D721Med (cell line): ENCODE results near the gene TEC.

Experiments
- DNase-seq: peaks from one replicate; pipeline ENCODE4 v3.0.0; 2011; ENCODE audit warnings: low spot score; ENCODE audit not compliant: insufficient read length
- FAIRE-seq: peaks from 2 replicates; lab custom pipeline; 2011; peaks lifted over from hg19 to GRCh38; lab: Jason Lieb, UNC
- TF ChIP-seq, protein P1 (sequence below): IDR thresholded peaks from 2 replicates; pipeline ENCODE4 v1.5.1; 2012; ENCODE audit warnings: mild to moderate bottlenecking, control low read depth; ENCODE audit not compliant: insufficient read depth; ENCODE audit errors: missing control alignments

TEC gene

DNA sequence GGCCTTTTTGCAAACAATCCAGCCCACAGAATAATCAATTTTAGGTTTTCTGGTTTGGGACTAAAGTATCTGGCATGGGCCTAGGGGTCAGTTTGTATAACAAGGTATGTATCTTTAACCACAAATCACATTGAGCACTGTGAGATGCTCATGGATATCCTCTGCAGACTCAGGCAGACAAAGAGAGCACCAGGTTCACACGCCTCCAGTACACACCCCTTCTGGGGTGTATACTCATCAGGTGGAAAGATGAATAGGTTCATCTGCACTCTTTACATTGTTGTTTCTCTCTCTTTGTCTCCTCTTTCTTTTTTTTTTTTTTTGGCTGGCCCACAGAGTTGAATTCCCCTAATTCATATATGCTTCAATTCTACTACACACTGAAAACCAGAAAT is 21.1 kb downstream of the TEC start:
- DNase-seq (no peak), FAIRE-seq (no peak)
- TF ChIP-seq, protein P1, sequence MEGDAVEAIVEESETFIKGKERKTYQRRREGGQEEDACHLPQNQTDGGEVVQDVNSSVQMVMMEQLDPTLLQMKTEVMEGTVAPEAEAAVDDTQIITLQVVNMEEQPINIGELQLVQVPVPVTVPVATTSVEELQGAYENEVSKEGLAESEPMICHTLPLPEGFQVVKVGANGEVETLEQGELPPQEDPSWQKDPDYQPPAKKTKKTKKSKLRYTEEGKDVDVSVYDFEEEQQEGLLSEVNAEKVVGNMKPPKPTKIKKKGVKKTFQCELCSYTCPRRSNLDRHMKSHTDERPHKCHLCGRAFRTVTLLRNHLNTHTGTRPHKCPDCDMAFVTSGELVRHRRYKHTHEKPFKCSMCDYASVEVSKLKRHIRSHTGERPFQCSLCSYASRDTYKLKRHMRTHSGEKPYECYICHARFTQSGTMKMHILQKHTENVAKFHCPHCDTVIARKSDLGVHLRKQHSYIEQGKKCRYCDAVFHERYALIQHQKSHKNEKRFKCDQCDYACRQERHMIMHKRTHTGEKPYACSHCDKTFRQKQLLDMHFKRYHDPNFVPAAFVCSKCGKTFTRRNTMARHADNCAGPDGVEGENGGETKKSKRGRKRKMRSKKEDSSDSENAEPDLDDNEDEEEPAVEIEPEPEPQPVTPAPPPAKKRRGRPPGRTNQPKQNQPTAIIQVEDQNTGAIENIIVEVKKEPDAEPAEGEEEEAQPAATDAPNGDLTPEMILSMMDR, result no peak

DNA sequence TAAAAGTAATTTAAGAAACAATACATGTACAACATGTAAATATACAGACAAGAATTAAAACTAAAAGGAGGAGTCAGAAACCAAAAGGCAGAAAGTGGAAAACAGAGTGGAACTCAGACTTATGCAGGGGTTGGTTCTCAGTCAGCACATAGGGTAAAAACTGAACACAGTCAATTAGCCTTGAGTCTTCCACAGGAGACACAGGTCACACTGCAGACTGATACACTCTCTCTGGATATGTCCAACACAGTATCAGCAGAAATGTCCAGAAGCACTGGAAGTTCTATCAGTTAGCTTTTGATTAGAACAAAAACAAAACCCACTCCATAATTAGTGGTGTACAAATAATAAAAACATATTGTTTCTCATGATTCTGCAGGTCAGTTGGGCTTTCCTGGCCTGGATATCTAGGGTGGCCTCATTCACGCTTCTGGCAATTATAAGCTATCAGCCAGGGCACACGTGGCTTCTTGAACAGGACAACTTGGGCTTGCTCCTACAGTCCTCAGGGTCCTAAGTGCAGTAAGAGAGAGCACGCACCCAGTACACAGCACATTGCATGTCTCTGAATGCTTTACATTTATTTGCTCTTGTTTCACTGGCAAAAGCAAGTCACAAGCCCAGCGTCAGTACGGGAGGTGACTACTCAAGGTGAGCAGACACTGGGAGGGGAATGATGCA is 21.6 kb downstream of the TEC start:
- DNase-seq (no peak), FAIRE-seq (no peak)
- TF ChIP-seq, protein P1, result no peak

- FAIRE-seq (no peak), DNase-seq (no peak)
Observed at GRCh38 chr4:48247142-48247877, 22.3 kb downstream of the TEC start.

GRCh38 chr4:48244665-48245064 is 25.0 kb downstream of the TEC start:
- TF ChIP-seq, protein P1, result no peak
- no peak for FAIRE-seq
- no peak for DNase-seq

More at GRCh38 chr4:48247142-48247877, 22.3 kb downstream of the TEC start:
- TF ChIP-seq, protein P1, result no peak

DNA sequence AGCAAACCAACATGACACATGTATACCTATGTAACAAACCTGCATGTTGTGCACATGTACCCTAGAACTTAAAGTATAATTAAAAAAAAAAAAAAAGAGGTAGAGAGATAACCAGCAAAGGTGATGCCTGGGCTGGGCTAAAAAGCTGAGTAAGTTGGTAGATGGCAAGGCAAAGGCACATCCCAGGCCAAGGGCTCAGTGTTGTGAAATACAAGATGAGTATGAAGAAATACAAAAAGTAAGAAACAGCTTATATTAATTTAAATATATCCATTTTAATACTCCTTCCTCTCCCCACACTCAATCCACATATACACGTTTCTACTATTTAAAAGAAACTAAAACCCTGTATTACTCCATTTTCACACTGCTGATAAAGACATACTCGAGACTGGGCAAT is 25.8 kb downstream of the TEC start:
- FAIRE-seq, result no peak
- TF ChIP-seq, protein P1, result no peak
- no peak for DNase-seq

DNA sequence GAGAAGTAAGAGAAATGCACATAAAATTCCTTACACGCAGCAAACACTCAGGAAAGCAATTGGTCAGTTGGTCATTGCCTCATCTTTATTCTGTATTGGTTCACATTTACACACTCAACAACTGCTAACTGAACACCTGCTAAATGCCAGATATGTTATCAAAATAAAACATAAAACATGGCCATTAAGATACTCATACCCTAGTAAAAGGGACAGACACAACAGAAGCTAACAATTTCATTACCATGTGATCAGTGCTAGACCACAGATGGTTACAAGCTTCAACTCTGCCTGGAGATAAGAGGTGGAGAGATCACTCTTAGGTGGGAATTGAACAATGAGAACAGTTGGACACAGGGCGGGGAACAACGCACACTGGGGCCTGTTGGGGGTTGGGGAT is 26.2 kb downstream of the TEC start:
- no peak for DNase-seq
- FAIRE-seq, result no peak
- TF ChIP-seq, protein P1, result no peak
